ENCODE data around the gene KIF26B. TPM values are rescaled to one million over a fixed set of nuclear protein-coding genes. Genes with fewer than 3 reads are reported as not detected.
A peak's percentile ranks its signal among the peaks of the same experiment; 100 is the strongest.
"Not testable (repeated sequence)": the region's sequence is repeated elsewhere in the genome, so short reads cannot be mapped to it uniquely, and the experiment has no call there.

KIF26B gene
- total RNA-seq, 2 donors from 2014 or later, result not detected

DNA sequence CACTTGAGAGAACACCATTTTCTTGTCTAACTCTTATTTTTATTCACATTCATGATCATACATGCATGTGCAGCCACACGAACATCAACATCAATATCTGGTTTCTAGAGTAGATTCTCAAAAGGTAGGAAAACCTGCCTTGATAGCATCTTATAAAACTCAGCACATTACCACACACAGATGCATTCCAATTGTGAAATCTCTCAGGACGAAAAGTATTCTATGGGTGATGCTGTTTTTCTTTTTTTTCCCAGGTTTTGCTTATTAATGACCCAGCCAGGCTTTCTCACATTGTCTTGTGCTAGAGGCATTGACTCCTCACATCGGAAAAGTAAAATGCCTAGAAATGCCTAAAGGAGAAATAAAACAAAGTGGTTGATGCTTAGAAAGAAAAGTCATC lies 562.8 kb downstream of the KIF26B start:
- H3K36me3 Mint-ChIP-seq, result no peaks in the 10 kb centered on the region
- no peak overlapping the region for H3K4me3 Mint-ChIP-seq
- H3K9me3 Mint-ChIP-seq, result peaks cover 3% of the 10 kb centered on the region
- H3K4me1 Mint-ChIP-seq (ENCODE audit: low read depth in 2 of 2), result no peaks in the 10 kb centered on the region
- H3K27ac Mint-ChIP-seq, result no peak overlapping the region
- ATAC-seq, result no peak
- no peaks in the 10 kb centered on the region for H3K27me3 Mint-ChIP-seq
- no peak for DNase-seq (ENCODE audit: low spot score)

GRCh38 chr1:245718123-245718522 lies 563.3 kb downstream of the KIF26B start:
- no peak overlapping the region for H3K27ac Mint-ChIP-seq
- H3K4me3 Mint-ChIP-seq, result no peak overlapping the region
- H3K27me3 Mint-ChIP-seq, result no peaks in the 10 kb centered on the region
- H3K36me3 Mint-ChIP-seq, result no peaks in the 10 kb centered on the region
- H3K4me1 Mint-ChIP-seq (ENCODE audit: low read depth in 2 of 2), result no peaks in the 10 kb centered on the region
- peaks cover 3% of the 10 kb centered on the region for H3K9me3 Mint-ChIP-seq
- DNase-seq (ENCODE audit: low spot score) (no peak), ATAC-seq (no peak)

- ATAC-seq, result no peak
- Mint-ChIP-seq H3K4me1 (ENCODE audit: low read depth in 2 of 2) (no peaks in the 10 kb centered on the region), H3K36me3 (no peaks in the 10 kb centered on the region), H3K27ac (no peak overlapping the region), H3K27me3 (no peaks in the 10 kb centered on the region), H3K9me3 (peaks cover 3% of the 10 kb centered on the region), H3K4me3 (no peak overlapping the region)
- DNase-seq (ENCODE audit: low spot score), result no peak
Observed at GRCh38 chr1:245718951-245719350, 564.2 kb downstream of the KIF26B start.

GRCh38 chr1:245721488-245721887 lies 566.7 kb downstream of the KIF26B start:
- Mint-ChIP-seq H3K4me1 (ENCODE audit: low read depth in 2 of 2) (no peaks in the 10 kb centered on the region), H3K27me3 (peaks cover 0 to 3% of the 10 kb centered on the region in 2 donors), H3K9me3 (peaks cover 8% of the 10 kb centered on the region), H3K4me3 (no peak overlapping the region), H3K36me3 (peaks cover 11% of the 10 kb centered on the region), H3K27ac (no peak overlapping the region)
- DNase-seq (ENCODE audit: low spot score), result no peak
- ATAC-seq, result no peak

DNA sequence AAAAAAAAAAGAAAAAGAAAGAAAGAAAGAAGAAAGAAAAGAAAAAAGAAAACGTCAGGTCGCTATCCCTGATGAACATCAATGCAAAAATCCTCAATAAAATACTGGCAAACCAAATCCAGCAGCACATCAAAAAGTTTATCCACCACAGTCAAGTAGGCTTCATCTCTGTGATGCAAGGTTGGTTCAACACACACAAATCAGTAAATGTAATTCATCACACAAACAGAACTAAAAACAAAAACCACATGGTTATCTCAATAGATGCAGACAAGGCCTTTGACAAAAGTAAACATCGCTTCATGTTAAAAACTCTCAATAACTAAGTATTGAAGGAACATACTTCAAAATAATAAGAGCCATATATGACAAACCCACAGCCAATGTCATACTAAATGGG lies 573.2 kb downstream of the KIF26B start:
- H3K27me3 Mint-ChIP-seq; DNase-seq (ENCODE audit: low spot score); H3K4me1 Mint-ChIP-seq (ENCODE audit: low read depth in 2 of 2); H3K4me3 Mint-ChIP-seq; H3K27ac Mint-ChIP-seq; ATAC-seq: not testable (repeated sequence)
- Mint-ChIP-seq H3K9me3 (peaks cover 26% of the 10 kb centered on the region), H3K36me3 (peaks cover 63% of the 10 kb centered on the region)

DNA sequence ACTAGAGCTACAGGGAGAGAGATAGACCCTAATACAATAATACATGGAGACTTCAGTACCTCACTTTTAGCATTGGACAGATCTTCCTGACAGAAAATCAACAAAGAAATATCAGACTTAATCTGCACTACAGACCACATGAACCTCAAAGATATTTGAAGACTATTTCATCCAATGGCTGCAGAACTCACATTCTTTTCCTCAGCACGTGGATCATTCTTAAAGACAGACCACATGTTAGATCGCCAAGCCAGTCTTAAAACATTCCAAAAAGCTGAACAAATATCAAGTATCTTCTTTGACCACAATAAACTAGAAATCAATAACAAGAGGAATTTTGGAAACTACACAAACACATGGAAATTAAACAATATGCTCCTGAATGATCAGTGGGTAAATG lies 576.0 kb downstream of the KIF26B start:
- Mint-ChIP-seq H3K9me3 (peaks cover 24% of the 10 kb centered on the region), H3K36me3 (peaks cover 60% of the 10 kb centered on the region)
- ATAC-seq, result no peak

DNA sequence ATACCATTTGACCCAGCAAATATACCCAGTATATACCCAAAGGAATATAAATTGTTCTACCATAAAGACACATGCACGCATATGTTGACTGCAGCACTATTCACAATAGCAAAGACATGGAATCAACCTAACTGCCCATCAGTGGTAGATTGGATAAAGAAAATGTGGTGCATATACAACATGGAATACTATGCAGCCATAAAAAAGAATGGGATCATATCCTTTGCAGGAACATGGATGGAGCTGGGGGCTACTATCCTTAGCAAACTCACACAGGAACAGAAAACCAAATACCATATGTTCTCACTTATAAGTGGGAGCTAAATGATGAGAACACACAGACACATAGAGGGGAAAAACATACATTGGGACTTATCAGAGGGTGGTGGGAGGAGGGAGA lies 585.6 kb downstream of the KIF26B start:
- H3K27ac Mint-ChIP-seq; ATAC-seq; H3K9me3 Mint-ChIP-seq; H3K4me3 Mint-ChIP-seq; DNase-seq (ENCODE audit: low spot score); H3K27me3 Mint-ChIP-seq; H3K4me1 Mint-ChIP-seq (ENCODE audit: low read depth in 2 of 2); H3K36me3 Mint-ChIP-seq: not testable (repeated sequence)

More for the DNA sequence above, 576.0 kb downstream of the KIF26B start:
- H3K4me3 Mint-ChIP-seq, result no peak overlapping the region
- H3K4me1 Mint-ChIP-seq (ENCODE audit: low read depth in 2 of 2), result no peaks in the 10 kb centered on the region
- DNase-seq (ENCODE audit: low spot score), result no peak
- H3K27me3 Mint-ChIP-seq, result peaks cover under 1 to 4% of the 10 kb centered on the region in 2 donors
- no peak overlapping the region for H3K27ac Mint-ChIP-seq

GRCh38 chr1:245742896-245743295 lies 588.1 kb downstream of the KIF26B start:
- Mint-ChIP-seq H3K9me3 (no peaks in the 10 kb centered on the region), H3K4me1 (ENCODE audit: low read depth in 2 of 2) (no peaks in the 10 kb centered on the region), H3K27ac (no peak overlapping the region), H3K4me3 (no peak overlapping the region), H3K36me3 (peaks cover 24% of the 10 kb centered on the region), H3K27me3 (no peaks in the 10 kb centered on the region)
- DNase-seq (ENCODE audit: low spot score) (no peak), ATAC-seq (no peak)

GRCh38 chr1:245748240-245748639 lies 593.5 kb downstream of the KIF26B start:
- peaks cover 24% of the 10 kb centered on the region for H3K36me3 Mint-ChIP-seq

DNA sequence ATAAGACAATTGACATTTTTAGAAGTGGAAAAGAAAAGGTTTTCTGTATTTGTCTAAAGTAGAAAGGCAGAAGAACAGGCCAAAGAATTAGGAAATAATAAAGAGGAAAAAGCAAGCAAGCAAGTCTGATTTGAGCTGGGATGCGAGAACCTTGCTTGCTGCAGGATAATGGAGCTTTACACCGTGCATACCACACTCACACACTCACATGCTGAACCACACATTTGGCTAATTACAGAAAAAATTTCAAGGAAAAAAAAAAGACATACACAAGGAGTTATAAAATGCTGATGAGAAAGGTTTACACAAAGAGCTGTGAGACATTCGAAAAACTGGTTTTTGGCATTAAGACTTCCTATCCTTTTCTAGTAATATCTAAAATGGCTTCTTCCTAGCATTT lies 593.9 kb downstream of the KIF26B start:
- peaks cover 24% of the 10 kb centered on the region for H3K36me3 Mint-ChIP-seq
- no peaks in the 10 kb centered on the region for H3K4me1 Mint-ChIP-seq (ENCODE audit: low read depth in 2 of 2)
- H3K27me3 Mint-ChIP-seq, result no peaks in the 10 kb centered on the region
- no peak for ATAC-seq
- no peak for DNase-seq (ENCODE audit: low spot score)
- H3K9me3 Mint-ChIP-seq, result no peaks in the 10 kb centered on the region
- no peak overlapping the region for H3K4me3 Mint-ChIP-seq
- no peak overlapping the region for H3K27ac Mint-ChIP-seq

More at GRCh38 chr1:245748240-245748639, 593.5 kb downstream of the KIF26B start:
- Mint-ChIP-seq H3K27me3 (no peaks in the 10 kb centered on the region), H3K9me3 (no peaks in the 10 kb centered on the region), H3K4me1 (ENCODE audit: low read depth in 2 of 2) (no peaks in the 10 kb centered on the region), H3K27ac (no peak overlapping the region), H3K4me3 (no peak overlapping the region)
- ATAC-seq (no peak), DNase-seq (ENCODE audit: low spot score) (no peak)

DNA sequence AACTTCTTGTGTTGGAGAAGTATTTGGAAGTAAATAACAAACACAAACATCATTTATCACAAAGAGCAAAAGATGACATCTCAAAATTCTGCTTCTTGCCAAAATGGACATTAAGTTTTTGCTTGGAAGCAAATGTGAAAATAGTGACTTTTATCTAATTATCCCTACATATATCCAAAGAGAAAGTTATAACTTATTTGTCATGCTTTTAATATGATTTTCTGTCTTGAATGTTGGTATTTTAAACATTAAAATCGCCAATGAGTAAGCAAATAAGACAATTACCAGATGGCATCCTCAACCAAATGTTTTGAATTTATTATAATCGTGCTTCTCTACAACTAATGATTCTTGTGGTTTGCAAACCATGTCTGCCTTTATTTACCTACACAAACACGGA lies 594.3 kb downstream of the KIF26B start:
- DNase-seq (ENCODE audit: low spot score) (no peak), ATAC-seq (no peak)
- H3K9me3 Mint-ChIP-seq, result no peaks in the 10 kb centered on the region
- H3K4me1 Mint-ChIP-seq (ENCODE audit: low read depth in 2 of 2), result no peaks in the 10 kb centered on the region
- H3K4me3 Mint-ChIP-seq, result no peak overlapping the region
- H3K27me3 Mint-ChIP-seq, result no peaks in the 10 kb centered on the region
- no peak overlapping the region for H3K27ac Mint-ChIP-seq
- peaks cover 24% of the 10 kb centered on the region for H3K36me3 Mint-ChIP-seq

DNA sequence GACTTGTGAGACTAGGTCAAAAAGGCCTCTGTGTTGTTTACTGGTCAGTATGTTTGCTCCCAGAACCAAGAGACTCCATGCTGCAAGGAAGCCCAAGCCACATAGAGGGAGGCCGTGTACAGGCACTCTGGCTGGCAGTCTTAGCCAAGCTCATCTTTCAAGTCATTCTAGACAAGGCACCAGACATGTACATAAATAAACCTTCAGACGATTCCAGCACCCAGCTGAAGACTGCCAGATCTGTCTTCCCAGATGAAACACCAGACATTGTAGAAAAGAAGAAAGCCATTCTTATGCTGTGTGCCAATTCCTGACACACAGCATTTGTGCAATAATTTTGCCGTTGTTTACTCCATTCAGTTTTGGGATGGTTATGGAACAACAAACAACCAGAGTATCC lies 595.5 kb downstream of the KIF26B start:
- Mint-ChIP-seq H3K4me1 (ENCODE audit: low read depth in 2 of 2) (no peaks in the 10 kb centered on the region), H3K36me3 (peaks cover 26% of the 10 kb centered on the region), H3K27me3 (no peaks in the 10 kb centered on the region), H3K27ac (no peak overlapping the region), H3K4me3 (no peak overlapping the region), H3K9me3 (peaks cover 2% of the 10 kb centered on the region)
- ATAC-seq (no peak), DNase-seq (ENCODE audit: low spot score) (no peak)

DNA sequence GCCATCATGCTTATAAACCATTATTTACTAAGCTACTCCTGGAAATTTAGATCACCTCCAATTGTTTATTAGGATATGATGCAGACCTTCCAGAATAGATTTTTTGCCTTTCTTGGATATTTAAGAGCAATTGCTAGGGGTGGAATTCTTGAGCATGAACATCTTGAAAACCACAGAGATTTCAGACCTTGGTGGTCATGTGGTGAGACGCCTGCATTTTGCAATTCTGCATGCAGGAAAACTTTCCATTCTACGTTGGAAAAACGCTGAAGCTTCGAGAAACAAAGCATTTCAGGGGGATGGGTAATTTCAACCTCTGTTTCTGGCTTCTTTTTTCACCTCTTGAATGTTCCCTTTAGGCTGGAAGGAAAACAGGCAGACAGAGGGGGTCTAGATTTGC lies 596.3 kb downstream of the KIF26B start:
- Mint-ChIP-seq H3K4me3 (no peak overlapping the region), H3K4me1 (ENCODE audit: low read depth in 2 of 2) (no peaks in the 10 kb centered on the region), H3K36me3 (peaks cover 26% of the 10 kb centered on the region), H3K27me3 (no peaks in the 10 kb centered on the region), H3K27ac (peak overlapping the region in 1 of 2 donors; percentile 15), H3K9me3 (peaks cover 6% of the 10 kb centered on the region)
- ATAC-seq (no peak), DNase-seq (ENCODE audit: low spot score) (no peak)

- Mint-ChIP-seq H3K4me1 (ENCODE audit: low read depth in 2 of 2) (no peaks in the 10 kb centered on the region), H3K27me3 (no peaks in the 10 kb centered on the region), H3K27ac (no peak overlapping the region), H3K9me3 (peaks cover 8% of the 10 kb centered on the region), H3K4me3 (no peak overlapping the region), H3K36me3 (peaks cover 23% of the 10 kb centered on the region)
- DNase-seq (ENCODE audit: low spot score), result no peak
- no peak for ATAC-seq
Observed at GRCh38 chr1:245751726-245752470, 597.1 kb downstream of the KIF26B start.

- ATAC-seq, result no peak
- Mint-ChIP-seq H3K9me3 (peaks cover 8% of the 10 kb centered on the region), H3K4me3 (no peak overlapping the region), H3K27ac (no peak overlapping the region), H3K36me3 (peaks cover 18% of the 10 kb centered on the region), H3K4me1 (ENCODE audit: low read depth in 2 of 2) (peaks cover 0 to 5% of the 10 kb centered on the region in 2 donors), H3K27me3 (no peaks in the 10 kb centered on the region)
- DNase-seq (ENCODE audit: low spot score), result no peak
Observed at GRCh38 chr1:245752561-245752960, 597.8 kb downstream of the KIF26B start.
